Heart left ventricle (tissue), 11 donors: Measurements from ENCODE around the gene NFKBIB. TPM values are rescaled to one million over a fixed set of nuclear protein-coding genes. Genes with fewer than 3 reads are reported as not detected.

ENCODE experiments used
- polyA plus RNA-seq, 2 donors: library from polyadenylated mRNA; stranded (reverse); fragments of 200-250 nt; gene quantifications; one replicate each; pipeline ENCODE4 v1.2.3, GENCODE V29; 2013
- total RNA-seq, 9 donors: library from RNA; depleted of rRNA in 2 of 9; stranded (reverse); fragments of >200 nt in 2 of 9; fragmentation: NEBNext Ultra II Directional in 3 of 9; extraction: Animal tissue kit (Norgen Biotek cat#: 25700) in 3 of 9; gene quantifications; one replicate each; pipeline versions ENCODE4 v1.1.0 to v1.2.4, GENCODE V29; 2016 to 2023
- donor health status: ischemic (EF 13 %, LVEDD 7.1; RV severe dilation, severe dysfunction).
- donor health status: healthy with polysubstance abuse.
- donor health status: DM: no; HTN: yes; CAD: no.
- donor health status: DM: no; HTN: no; CAD: no.
- donor health status: ischemic (EF 25% LVEDD 5.7; RV mildly dilated, moderate dysfunction).
- donor health status: healthy.
- donor health status: DM: yes; HTN: yes; CAD: no.
- donor health status: PGD.
- donor health status: nonischemic (EF 23%, LVEDD 6.1; RV moderate dilation, normal function).

Gene NFKBIB
- total and polyA plus RNA-seq, 11 donors = 17.2 to 90.4 (median 24.0) TPM

Other genes with a start within 250 kb of the NFKBIB start
- gene CAPN12, start 155.5 kb upstream of the NFKBIB start, total RNA-seq = 1 to 10 TPM in 2 of 9 donors, under 1 TPM in 7; 0.36 to 1.8 (median 0.72) TPM
- 1 to 10 TPM in 1 of 2 donors, under 1 TPM in 1; 0.91 to 1.4 TPM for gene CAPN12, start 155.5 kb upstream of the NFKBIB start, polyA plus RNA-seq
- gene LGALS7, start 126.5 kb upstream of the NFKBIB start, total RNA-seq = not detected
- under 1 TPM in 1 of 2 donors, not detected in 1; 0.33 TPM for gene LGALS7, start 126.5 kb upstream of the NFKBIB start, polyA plus RNA-seq
- not detected for gene LGALS7B, start 110.8 kb upstream of the NFKBIB start, total RNA-seq
- not detected for gene LGALS7B, start 110.8 kb upstream of the NFKBIB start, polyA plus RNA-seq
- 1 to 10 TPM in 2 of 9 donors, under 1 TPM in 5, not detected in 2; 0.35 to 1.3 (median 0.65) TPM for gene LGALS4, start 87.0 kb upstream of the NFKBIB start, total RNA-seq
- gene LGALS4, start 87.0 kb upstream of the NFKBIB start, polyA plus RNA-seq = under 1 TPM; 0.68 to 0.91 TPM
- gene ECH1, start 68.2 kb upstream of the NFKBIB start, total RNA-seq = 100 to 1,000 TPM; 382 to 799 (median 564) TPM
- gene ECH1, start 68.2 kb upstream of the NFKBIB start, polyA plus RNA-seq = 1,000 to 10,000 TPM in 1 of 2 donors, 100 to 1,000 TPM in 1; 446 to 1,292 TPM
- gene HNRNPL, start 50.0 kb upstream of the NFKBIB start, total RNA-seq = 100 to 1,000 TPM in 8 of 9 donors, 10 to 100 TPM in 1; 93.6 to 256 (median 165) TPM
- gene HNRNPL, start 50.0 kb upstream of the NFKBIB start, polyA plus RNA-seq = 100 to 1,000 TPM; 103 to 142 TPM
- gene RINL, start 21.7 kb upstream of the NFKBIB start, total RNA-seq = 1 to 10 TPM; 1.6 to 5.7 (median 3.3) TPM
- gene RINL, start 21.7 kb upstream of the NFKBIB start, polyA plus RNA-seq = 10 to 100 TPM in 1 of 2 donors, 1 to 10 TPM in 1; 5.6 to 11.3 TPM
- gene SIRT2, start 351 bp upstream of the NFKBIB start, total RNA-seq = 100 to 1,000 TPM in 2 of 9 donors, 10 to 100 TPM in 7; 58.3 to 158 (median 62.4) TPM
- 100 to 1,000 TPM in 1 of 2 donors, 10 to 100 TPM in 1; 51.0 to 104 TPM for gene SIRT2, start 351 bp upstream of the NFKBIB start, polyA plus RNA-seq
- gene CCER2, start 12.2 kb downstream of the NFKBIB start, total RNA-seq = under 1 TPM in 2 of 9 donors, not detected in 7; 0.35 to 0.58 TPM
- under 1 TPM in 1 of 2 donors, not detected in 1; 0.42 TPM for gene CCER2, start 12.2 kb downstream of the NFKBIB start, polyA plus RNA-seq
- gene SARS2, start 30.8 kb downstream of the NFKBIB start, total RNA-seq = 10 to 100 TPM in 8 of 9 donors, 1 to 10 TPM in 1; 9.0 to 29.1 (median 16.7) TPM
- 10 to 100 TPM in 1 of 2 donors, 1 to 10 TPM in 1; 10.0 to 26.4 TPM for gene SARS2, start 30.8 kb downstream of the NFKBIB start, polyA plus RNA-seq
- gene MRPS12, start 31.0 kb downstream of the NFKBIB start, total RNA-seq = 10 to 100 TPM; 45.7 to 67.9 (median 52.6) TPM
- 100 to 1,000 TPM in 1 of 2 donors, 10 to 100 TPM in 1; 54.4 to 115 TPM for gene MRPS12, start 31.0 kb downstream of the NFKBIB start, polyA plus RNA-seq
- 1 to 10 TPM; 1.4 to 4.9 (median 2.5) TPM for gene FBXO17, start 75.8 kb downstream of the NFKBIB start, total RNA-seq
- 1 to 10 TPM; 1.2 to 2.4 TPM for gene FBXO17, start 75.8 kb downstream of the NFKBIB start, polyA plus RNA-seq
- gene FBXO27, start 132.6 kb downstream of the NFKBIB start, total RNA-seq = 10 to 100 TPM in 7 of 9 donors, 1 to 10 TPM in 2; 4.2 to 38.3 (median 23.2) TPM
- gene FBXO27, start 132.6 kb downstream of the NFKBIB start, polyA plus RNA-seq = 1 to 10 TPM; 4.0 to 8.6 TPM
- gene ACP7, start 184.4 kb downstream of the NFKBIB start, total RNA-seq = not detected
- not detected for gene ACP7, start 184.4 kb downstream of the NFKBIB start, polyA plus RNA-seq
- 10 to 100 TPM; 11.5 to 22.1 (median 16.2) TPM for gene PAK4, start 225.8 kb downstream of the NFKBIB start, total RNA-seq
- gene PAK4, start 225.8 kb downstream of the NFKBIB start, polyA plus RNA-seq = 10 to 100 TPM in 1 of 2 donors, 1 to 10 TPM in 1; 9.5 to 25.8 TPM